Ascending aorta (tissue), 2 donors: Measurements from ENCODE around the gene CD151. TPM values are rescaled to one million over a fixed set of nuclear protein-coding genes. Genes with fewer than 3 reads are reported as not detected.

Experiments
- DNase-seq, 2 donors: peaks; one replicate each; pipeline ENCODE4 v3.0.0-alpha.2; 2019; ENCODE audit warnings: low spot score in 2 of 2
- H3K27ac ChIP-seq, 2 donors: fragments of 200-600 bp; sonication (generic); one replicate each; pipeline ENCODE4 v1.5.1; 2016 to 2017; ENCODE audit warnings: mild to moderate bottlenecking in 1 of 2
- H3K27me3 ChIP-seq: fragments of 200-600 bp; sonication (generic); one replicate; pipeline ENCODE4 v1.5.1; 2017
- H3K36me3 ChIP-seq, 2 donors: fragments of 200-600 bp; sonication (generic); one replicate each; pipeline ENCODE4 v1.5.1; 2016
- H3K4me1 ChIP-seq, 2 donors: fragments of 200-600 bp; sonication (generic); one replicate each; pipeline ENCODE4 v1.5.1; 2016 to 2017; ENCODE audit warnings: mild to moderate bottlenecking in 1 of 2
- H3K4me3 ChIP-seq, 2 donors: fragments of 200-600 bp; sonication (generic); one replicate each; pipeline ENCODE4 v1.5.1; 2016 to 2017; ENCODE audit warnings: mild to moderate bottlenecking in 1 of 2
- H3K9me3 ChIP-seq, 2 donors: fragments of 200-600 bp; sonication (generic); one replicate each; pipeline ENCODE4 v1.5.1; 2016
- CTCF ChIP-seq, 3 experiments: fragments of 200-600 bp in 2 of 3; fragments of 450-650 bp in 1 of 3; sonication (generic) in 2 of 3; IDR thresholded peaks; one replicate each; pipeline ENCODE4 v1.5.1; 2016 to 2019; ENCODE audit warnings: antibody characterized with exemption in 3 of 3, mild to moderate bottlenecking in 1 of 3, moderate library complexity in 1 of 3
- intact Hi-C: fragments of 100-400 bp; cut with DNase I; formaldehyde crosslinking; loops from one replicate; pipeline ENCODE4 v1.15.1; 2023
- total RNA-seq: library from RNA; depleted of rRNA; stranded (reverse); fragments of >200 nt; gene quantifications from one replicate; pipeline ENCODE4 v1.1.0, GENCODE V29; 2016

CD151 gene
- total RNA-seq, 1 donor from 2014 or later: 898 TPM

GRCh38 chr11:815675-816432 is 16.9 kb upstream of the CD151 start:
- peaks cover 4 to 22% of the 10 kb centered on the region in 2 donors for H3K4me1 ChIP-seq
- H3K4me3 ChIP-seq: no peak overlapping the region
- H3K36me3 ChIP-seq: peaks cover 25 to 28% of the 10 kb centered on the region in 2 donors
- no peak overlapping the region for H3K27ac ChIP-seq
- intact Hi-C loops: no loop called here
- H3K9me3 ChIP-seq: no peaks in the 10 kb centered on the region
- H3K27me3 ChIP-seq: no peaks in the 10 kb centered on the region
- DNase-seq: no peak
- TF ChIP-seq CTCF (IDR thresholded peaks at IDR 0.05): no peak

GRCh38 chr11:816433-816779 is 16.3 kb upstream of the CD151 start:
- Histone ChIP-seq H3K4me3 (no peak overlapping the region), H3K27ac (no peak overlapping the region), H3K27me3 (no peaks in the 10 kb centered on the region), H3K9me3 (no peaks in the 10 kb centered on the region), H3K36me3 (peaks cover 24 to 26% of the 10 kb centered on the region in 2 donors), H3K4me1 (peaks cover 8 to 21% of the 10 kb centered on the region in 2 donors)
- TF ChIP-seq CTCF (IDR thresholded peaks at IDR 0.05): no peak
- intact Hi-C loops: no loop called here
- DNase-seq: no peak

- DNase-seq: peak in 1 of 2 donors; percentile 82
- Histone ChIP-seq H3K36me3 (peaks cover 16 to 24% of the 10 kb centered on the region in 2 donors), H3K27me3 (no peaks in the 10 kb centered on the region), H3K9me3 (no peaks in the 10 kb centered on the region), H3K4me3 (peak within 1 kb of the TSS; percentile 80 to 91), H3K27ac (peak within 1 kb of the TSS; percentile 98 to 99), H3K4me1 (peaks cover 16 to 24% of the 10 kb centered on the region in 2 donors)
- no peak for TF ChIP-seq CTCF (IDR thresholded peaks at IDR 0.05)
- intact Hi-C loops: loop anchor here (1.0 kb wide), 3 partner anchors 9 to 14 kb away; partner anchors contain the start of genes CD151, PIDD1 and RPLP2
These were observed 14.2 kb upstream of the CD151 start, which contains the start of gene PNPLA2 for GRCh38 chr11:818396-819128. TSS of gene PNPLA2 (plus strand) at chr11:818914. CDS start at chr11:819719, 805 bp downstream.

- Histone ChIP-seq H3K9me3 (no peaks in the 10 kb centered on the region), H3K4me3 (peak overlapping the region; percentile 80 to 91), H3K36me3 (peaks cover 20 to 26% of the 10 kb centered on the region in 2 donors), H3K4me1 (peaks cover 16 to 24% of the 10 kb centered on the region in 2 donors), H3K27me3 (no peaks in the 10 kb centered on the region), H3K27ac (peak overlapping the region; percentile 98 to 99)
- peak in 1 of 2 donors; percentile 95 for DNase-seq
- peak; percentile 32 to 55 (median 36) for TF ChIP-seq CTCF (IDR thresholded peaks at IDR 0.05)
- intact Hi-C loops: loop anchor here (1.0 kb wide), 3 partner anchors 10 to 14 kb away; partner anchors contain the start of genes CD151, PIDD1 and RPLP2
These were observed 13.4 kb upstream of the CD151 start for GRCh38 chr11:819129-819931.
